Measurements from ENCODE around the gene EN1. TPM values are rescaled to one million over a fixed set of nuclear protein-coding genes. Genes with fewer than 3 reads are reported as not detected.

EN1 gene
- total RNA-seq, 1 experiment from 2014 or later: not detected

GRCh38 chr2:118826093-118826492 is 21.4 kb downstream of the EN1 start:
- Mint-ChIP-seq H3K4me3 (no peak overlapping the region), H3K4me1 (peaks cover 35% of the 10 kb centered on the region), H3K27ac (no peak overlapping the region), H3K27me3 (ENCODE audit: low read depth) (peaks cover 26% of the 10 kb centered on the region), H3K36me3 (no peaks in the 10 kb centered on the region), H3K9me3 (no peaks in the 10 kb centered on the region)
- ATAC-seq (no peak), DNase-seq (ENCODE audit: low spot score) (no peak)
- POLR2A ChIA-PET: interaction anchor here (0.7 kb wide), 1 partner anchor 82 kb away, joined by 3 read pairs; no protein-coding TSS in a partner anchor
- TF ChIP-seq, protein P1, sequence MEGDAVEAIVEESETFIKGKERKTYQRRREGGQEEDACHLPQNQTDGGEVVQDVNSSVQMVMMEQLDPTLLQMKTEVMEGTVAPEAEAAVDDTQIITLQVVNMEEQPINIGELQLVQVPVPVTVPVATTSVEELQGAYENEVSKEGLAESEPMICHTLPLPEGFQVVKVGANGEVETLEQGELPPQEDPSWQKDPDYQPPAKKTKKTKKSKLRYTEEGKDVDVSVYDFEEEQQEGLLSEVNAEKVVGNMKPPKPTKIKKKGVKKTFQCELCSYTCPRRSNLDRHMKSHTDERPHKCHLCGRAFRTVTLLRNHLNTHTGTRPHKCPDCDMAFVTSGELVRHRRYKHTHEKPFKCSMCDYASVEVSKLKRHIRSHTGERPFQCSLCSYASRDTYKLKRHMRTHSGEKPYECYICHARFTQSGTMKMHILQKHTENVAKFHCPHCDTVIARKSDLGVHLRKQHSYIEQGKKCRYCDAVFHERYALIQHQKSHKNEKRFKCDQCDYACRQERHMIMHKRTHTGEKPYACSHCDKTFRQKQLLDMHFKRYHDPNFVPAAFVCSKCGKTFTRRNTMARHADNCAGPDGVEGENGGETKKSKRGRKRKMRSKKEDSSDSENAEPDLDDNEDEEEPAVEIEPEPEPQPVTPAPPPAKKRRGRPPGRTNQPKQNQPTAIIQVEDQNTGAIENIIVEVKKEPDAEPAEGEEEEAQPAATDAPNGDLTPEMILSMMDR (IDR thresholded peaks at IDR 0.05): no peak
- TF ChIP-seq PRDM15 (CRISPR knock-in tag; IDR thresholded peaks at IDR 0.05): no peak
- TF ChIP-seq GTF2I (CRISPR knock-in tag; conservative IDR thresholded peaks at IDR 0.05): no peak
- CTCF ChIA-PET: interaction anchor here (2.4 kb wide), 1 partner anchor 29 kb away, joined by 8 read pairs; no protein-coding TSS in a partner anchor

- no peak overlapping the region for H3K4me3 Mint-ChIP-seq
- no peak for ATAC-seq
- ChIA-PET CTCF (interaction anchor here (1.2 kb wide), 1 partner anchor 32 kb away, joined by 3 read pairs; no protein-coding TSS in a partner anchor), POLR2A (no interaction called here)
- H3K36me3 Mint-ChIP-seq: no peaks in the 10 kb centered on the region
- no peak overlapping the region for H3K27ac Mint-ChIP-seq
- no peaks in the 10 kb centered on the region for H3K9me3 Mint-ChIP-seq
- DNase-seq (ENCODE audit: low spot score): no peak
- H3K27me3 Mint-ChIP-seq (ENCODE audit: low read depth): peaks cover 6% of the 10 kb centered on the region; the same call in 1 of the 2 replicates
- TF ChIP-seq, protein P2, sequence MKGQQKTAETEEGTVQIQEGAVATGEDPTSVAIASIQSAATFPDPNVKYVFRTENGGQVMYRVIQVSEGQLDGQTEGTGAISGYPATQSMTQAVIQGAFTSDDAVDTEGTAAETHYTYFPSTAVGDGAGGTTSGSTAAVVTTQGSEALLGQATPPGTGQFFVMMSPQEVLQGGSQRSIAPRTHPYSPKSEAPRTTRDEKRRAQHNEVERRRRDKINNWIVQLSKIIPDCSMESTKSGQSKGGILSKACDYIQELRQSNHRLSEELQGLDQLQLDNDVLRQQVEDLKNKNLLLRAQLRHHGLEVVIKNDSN (CRISPR knock-in tag; IDR thresholded peaks at IDR 0.05): no peak
- peaks cover 44% of the 10 kb centered on the region for H3K4me1 Mint-ChIP-seq
Measured at GRCh38 chr2:118823633-118824032, 23.8 kb downstream of the EN1 start.

- CTCF ChIA-PET: interaction anchor here (0.7 to 1.4 kb wide), 2 partner anchors 33 to 36 kb away, joined by 3 to 4 read pairs; no protein-coding TSS in a partner anchor
- POLR2A ChIA-PET: no interaction called here
- Mint-ChIP-seq H3K27me3 (ENCODE audit: low read depth) (peaks cover 9% of the 10 kb centered on the region), H3K9me3 (no peaks in the 10 kb centered on the region), H3K27ac (no peak overlapping the region), H3K4me3 (no peak overlapping the region), H3K36me3 (no peaks in the 10 kb centered on the region), H3K4me1 (peaks cover 44% of the 10 kb centered on the region)
- DNase-seq (ENCODE audit: low spot score): no peak
- no peak for ATAC-seq
- TF ChIP-seq PRRX2 (CRISPR knock-in tag; IDR thresholded peaks at IDR 0.05): no peak
- TF ChIP-seq, protein P3, sequence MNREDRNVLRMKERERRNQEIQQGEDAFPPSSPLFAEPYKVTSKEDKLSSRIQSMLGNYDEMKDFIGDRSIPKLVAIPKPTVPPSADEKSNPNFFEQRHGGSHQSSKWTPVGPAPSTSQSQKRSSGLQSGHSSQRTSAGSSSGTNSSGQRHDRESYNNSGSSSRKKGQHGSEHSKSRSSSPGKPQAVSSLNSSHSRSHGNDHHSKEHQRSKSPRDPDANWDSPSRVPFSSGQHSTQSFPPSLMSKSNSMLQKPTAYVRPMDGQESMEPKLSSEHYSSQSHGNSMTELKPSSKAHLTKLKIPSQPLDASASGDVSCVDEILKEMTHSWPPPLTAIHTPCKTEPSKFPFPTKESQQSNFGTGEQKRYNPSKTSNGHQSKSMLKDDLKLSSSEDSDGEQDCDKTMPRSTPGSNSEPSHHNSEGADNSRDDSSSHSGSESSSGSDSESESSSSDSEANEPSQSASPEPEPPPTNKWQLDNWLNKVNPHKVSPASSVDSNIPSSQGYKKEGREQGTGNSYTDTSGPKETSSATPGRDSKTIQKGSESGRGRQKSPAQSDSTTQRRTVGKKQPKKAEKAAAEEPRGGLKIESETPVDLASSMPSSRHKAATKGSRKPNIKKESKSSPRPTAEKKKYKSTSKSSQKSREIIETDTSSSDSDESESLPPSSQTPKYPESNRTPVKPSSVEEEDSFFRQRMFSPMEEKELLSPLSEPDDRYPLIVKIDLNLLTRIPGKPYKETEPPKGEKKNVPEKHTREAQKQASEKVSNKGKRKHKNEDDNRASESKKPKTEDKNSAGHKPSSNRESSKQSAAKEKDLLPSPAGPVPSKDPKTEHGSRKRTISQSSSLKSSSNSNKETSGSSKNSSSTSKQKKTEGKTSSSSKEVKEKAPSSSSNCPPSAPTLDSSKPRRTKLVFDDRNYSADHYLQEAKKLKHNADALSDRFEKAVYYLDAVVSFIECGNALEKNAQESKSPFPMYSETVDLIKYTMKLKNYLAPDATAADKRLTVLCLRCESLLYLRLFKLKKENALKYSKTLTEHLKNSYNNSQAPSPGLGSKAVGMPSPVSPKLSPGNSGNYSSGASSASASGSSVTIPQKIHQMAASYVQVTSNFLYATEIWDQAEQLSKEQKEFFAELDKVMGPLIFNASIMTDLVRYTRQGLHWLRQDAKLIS (CRISPR knock-in tag; IDR thresholded peaks at IDR 0.05; ENCODE audit: borderline replicate concordance): no peak
- TF ChIP-seq, protein P4, sequence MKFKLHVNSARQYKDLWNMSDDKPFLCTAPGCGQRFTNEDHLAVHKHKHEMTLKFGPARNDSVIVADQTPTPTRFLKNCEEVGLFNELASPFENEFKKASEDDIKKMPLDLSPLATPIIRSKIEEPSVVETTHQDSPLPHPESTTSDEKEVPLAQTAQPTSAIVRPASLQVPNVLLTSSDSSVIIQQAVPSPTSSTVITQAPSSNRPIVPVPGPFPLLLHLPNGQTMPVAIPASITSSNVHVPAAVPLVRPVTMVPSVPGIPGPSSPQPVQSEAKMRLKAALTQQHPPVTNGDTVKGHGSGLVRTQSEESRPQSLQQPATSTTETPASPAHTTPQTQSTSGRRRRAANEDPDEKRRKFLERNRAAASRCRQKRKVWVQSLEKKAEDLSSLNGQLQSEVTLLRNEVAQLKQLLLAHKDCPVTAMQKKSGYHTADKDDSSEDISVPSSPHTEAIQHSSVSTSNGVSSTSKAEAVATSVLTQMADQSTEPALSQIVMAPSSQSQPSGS (CRISPR knock-in tag; IDR thresholded peaks at IDR 0.05; ENCODE audit: borderline replicate concordance, low read depth): no peak
- TF ChIP-seq NFATC4 (CRISPR knock-in tag; IDR thresholded peaks at IDR 0.05): no peak
- no peak for TF ChIP-seq ZNF671 (CRISPR knock-in tag; IDR thresholded peaks at IDR 0.05)
- no peak for TF ChIP-seq NR3C1 (CRISPR knock-in tag; conservative IDR thresholded peaks at IDR 0.05; ENCODE audit: low read depth)
- TF ChIP-seq, protein P5, sequence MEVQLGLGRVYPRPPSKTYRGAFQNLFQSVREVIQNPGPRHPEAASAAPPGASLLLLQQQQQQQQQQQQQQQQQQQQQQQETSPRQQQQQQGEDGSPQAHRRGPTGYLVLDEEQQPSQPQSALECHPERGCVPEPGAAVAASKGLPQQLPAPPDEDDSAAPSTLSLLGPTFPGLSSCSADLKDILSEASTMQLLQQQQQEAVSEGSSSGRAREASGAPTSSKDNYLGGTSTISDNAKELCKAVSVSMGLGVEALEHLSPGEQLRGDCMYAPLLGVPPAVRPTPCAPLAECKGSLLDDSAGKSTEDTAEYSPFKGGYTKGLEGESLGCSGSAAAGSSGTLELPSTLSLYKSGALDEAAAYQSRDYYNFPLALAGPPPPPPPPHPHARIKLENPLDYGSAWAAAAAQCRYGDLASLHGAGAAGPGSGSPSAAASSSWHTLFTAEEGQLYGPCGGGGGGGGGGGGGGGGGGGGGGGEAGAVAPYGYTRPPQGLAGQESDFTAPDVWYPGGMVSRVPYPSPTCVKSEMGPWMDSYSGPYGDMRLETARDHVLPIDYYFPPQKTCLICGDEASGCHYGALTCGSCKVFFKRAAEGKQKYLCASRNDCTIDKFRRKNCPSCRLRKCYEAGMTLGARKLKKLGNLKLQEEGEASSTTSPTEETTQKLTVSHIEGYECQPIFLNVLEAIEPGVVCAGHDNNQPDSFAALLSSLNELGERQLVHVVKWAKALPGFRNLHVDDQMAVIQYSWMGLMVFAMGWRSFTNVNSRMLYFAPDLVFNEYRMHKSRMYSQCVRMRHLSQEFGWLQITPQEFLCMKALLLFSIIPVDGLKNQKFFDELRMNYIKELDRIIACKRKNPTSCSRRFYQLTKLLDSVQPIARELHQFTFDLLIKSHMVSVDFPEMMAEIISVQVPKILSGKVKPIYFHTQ (CRISPR knock-in tag; IDR thresholded peaks at IDR 0.05): no peak
- TF ChIP-seq IRF2 (CRISPR knock-in tag; IDR thresholded peaks at IDR 0.05; ENCODE audit: borderline replicate concordance, low read depth): no peak
- TF ChIP-seq, protein P6, sequence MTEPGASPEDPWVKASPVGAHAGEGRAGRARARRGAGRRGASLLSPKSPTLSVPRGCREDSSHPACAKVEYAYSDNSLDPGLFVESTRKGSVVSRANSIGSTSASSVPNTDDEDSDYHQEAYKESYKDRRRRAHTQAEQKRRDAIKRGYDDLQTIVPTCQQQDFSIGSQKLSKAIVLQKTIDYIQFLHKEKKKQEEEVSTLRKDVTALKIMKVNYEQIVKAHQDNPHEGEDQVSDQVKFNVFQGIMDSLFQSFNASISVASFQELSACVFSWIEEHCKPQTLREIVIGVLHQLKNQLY (CRISPR knock-in tag; IDR thresholded peaks at IDR 0.05): no peak
- no peak for TF ChIP-seq TEAD1 (CRISPR knock-in tag; IDR thresholded peaks at IDR 0.05)
Measured at GRCh38 chr2:118822572-118822971, 24.9 kb downstream of the EN1 start.
